Activated naive CD4-positive, alpha-beta T cell treated with anti-CD3 and anti-CD28 coated beads for 36 hours (primary cell): ENCODE measurements around the gene FZD7. TPM values are rescaled to one million over a fixed set of nuclear protein-coding genes. Genes with fewer than 3 reads are reported as not detected.

Experiments
- CTCF ChIA-PET: fragments of 350-600 bp; sonication (Branson Sonifier 250); formaldehyde crosslinking; loops from one replicate; lab custom pipeline; 2021; ENCODE audit warnings: antibody characterized with exemption; lab: Charles Lee
- DNase-seq: peaks from one replicate; pipeline ENCODE4 v3.0.0-alpha.2; 2020
- H3K27ac Mint-ChIP-seq: one replicate; pipeline ENCODE4 v1.8.0; 2021; ENCODE audit warnings: mild to moderate bottlenecking, mixed read lengths
- H3K27me3 Mint-ChIP-seq: one replicate; pipeline ENCODE4 v1.8.0; 2021; ENCODE audit warnings: low read depth, mixed read lengths
- H3K36me3 Mint-ChIP-seq: one replicate; pipeline ENCODE4 v1.8.0; 2021; ENCODE audit warnings: low read depth, mixed read lengths
- H3K4me1 Mint-ChIP-seq: one replicate; pipeline ENCODE4 v1.8.0; 2021; ENCODE audit warnings: low read depth, mixed read lengths
- H3K4me3 Mint-ChIP-seq: one replicate; pipeline ENCODE4 v1.8.0; 2021; ENCODE audit warnings: mild to moderate bottlenecking, moderate library complexity, mixed read lengths
- H3K9me3 Mint-ChIP-seq: one replicate; pipeline ENCODE4 v1.8.0; 2021; ENCODE audit warnings: mixed read lengths
- intact Hi-C: fragments of 100-400 bp; cut with micrococcal nuclease; formaldehyde crosslinking; loops from one replicate; pipeline ENCODE4 v1.15.1; 2023
- total RNA-seq, 2 experiments: library from RNA; stranded (reverse); gene quantifications; one replicate each; pipeline ENCODE4 v1.2.3, GENCODE V29; 2021

FZD7 gene
- total RNA-seq, result under 1 TPM; 0.17 to 0.43 TPM

- Mint-ChIP-seq H3K27me3 (peaks cover 18% of the 10 kb centered on the region), H3K9me3 (no peaks in the 10 kb centered on the region), H3K4me3 (peak within 1 kb of the TSS; percentile 79), H3K4me1 (peaks cover 12% of the 10 kb centered on the region), H3K36me3 (no peaks in the 10 kb centered on the region), H3K27ac (no peak within 1 kb of the TSS)
- CTCF ChIA-PET, result interaction anchor here (0.5 kb wide), 1 partner anchor 1223 kb away, joined by 3 read pairs; no protein-coding TSS in a partner anchor
- peak; percentile 90 for DNase-seq
- intact Hi-C loops, result loop anchor here (1.0 to 10.0 kb wide), 11 partner anchors 69 to 1205 kb away; partner anchors contain the start of genes BMPR2, CARF, CYP20A1 and NOP58
These were observed at the start of gene FZD7 for GRCh38 chr2:202033317-202034248. Gene FZD7 (plus strand): TSS chr2:202033855. CDS start chr2:202034648, 793 bp downstream.

GRCh38 chr2:201984333-201984732, 49.3 kb upstream of the FZD7 start:
- DNase-seq, result no peak
- no peaks in the 10 kb centered on the region for H3K9me3 Mint-ChIP-seq
- intact Hi-C loops, result no loop called here
- CTCF ChIA-PET, result no interaction called here
- no peaks in the 10 kb centered on the region for H3K27me3 Mint-ChIP-seq
- no peaks in the 10 kb centered on the region for H3K36me3 Mint-ChIP-seq
- no peaks in the 10 kb centered on the region for H3K4me1 Mint-ChIP-seq
- H3K4me3 Mint-ChIP-seq, result no peak overlapping the region
- no peak overlapping the region for H3K27ac Mint-ChIP-seq

- Mint-ChIP-seq H3K27ac (no peak overlapping the region), H3K9me3 (no peaks in the 10 kb centered on the region), H3K4me1 (no peaks in the 10 kb centered on the region), H3K4me3 (no peak overlapping the region), H3K27me3 (no peaks in the 10 kb centered on the region), H3K36me3 (no peaks in the 10 kb centered on the region)
- intact Hi-C loops, result no loop called here
- peak; percentile 44 for DNase-seq
- CTCF ChIA-PET, result no interaction called here
These were observed 48.7 kb upstream of the FZD7 start for GRCh38 chr2:201984800-201985525.

- H3K9me3 Mint-ChIP-seq, result no peaks in the 10 kb centered on the region
- intact Hi-C loops, result no loop called here
- H3K27me3 Mint-ChIP-seq, result no peaks in the 10 kb centered on the region
- no peak overlapping the region for H3K4me3 Mint-ChIP-seq
- DNase-seq, result no peak
- no peaks in the 10 kb centered on the region for H3K36me3 Mint-ChIP-seq
- H3K4me1 Mint-ChIP-seq, result no peaks in the 10 kb centered on the region
- no peak overlapping the region for H3K27ac Mint-ChIP-seq
- CTCF ChIA-PET, result interaction anchor here (0.5 kb wide), 1 partner anchor 143 kb away, joined by 3 read pairs; no protein-coding TSS in a partner anchor
These were observed 47.8 kb upstream of the FZD7 start for GRCh38 chr2:201985728-201986462.

- Mint-ChIP-seq H3K27me3 (no peaks in the 10 kb centered on the region), H3K4me1 (no peaks in the 10 kb centered on the region), H3K36me3 (no peaks in the 10 kb centered on the region), H3K9me3 (no peaks in the 10 kb centered on the region), H3K4me3 (no peak overlapping the region), H3K27ac (no peak overlapping the region)
- CTCF ChIA-PET, result interaction anchor here (0.5 kb wide), 1 partner anchor 142 kb away, joined by 3 read pairs; no protein-coding TSS in a partner anchor
- DNase-seq, result no peak
- intact Hi-C loops, result no loop called here
These were observed 47.3 kb upstream of the FZD7 start for GRCh38 chr2:201986463-201986735.

- Mint-ChIP-seq H3K36me3 (no peaks in the 10 kb centered on the region), H3K27me3 (no peaks in the 10 kb centered on the region), H3K4me1 (no peaks in the 10 kb centered on the region), H3K4me3 (no peak overlapping the region), H3K27ac (no peak overlapping the region), H3K9me3 (no peaks in the 10 kb centered on the region)
- DNase-seq, result no peak
- intact Hi-C loops, result no loop called here
- CTCF ChIA-PET, result no interaction called here
These were observed 46.2 kb upstream of the FZD7 start for GRCh38 chr2:201987426-201987825.

- Mint-ChIP-seq H3K27me3 (no peaks in the 10 kb centered on the region), H3K36me3 (no peaks in the 10 kb centered on the region), H3K27ac (no peak overlapping the region), H3K4me1 (no peaks in the 10 kb centered on the region), H3K9me3 (no peaks in the 10 kb centered on the region), H3K4me3 (no peak overlapping the region)
- DNase-seq, result no peak
- CTCF ChIA-PET, result no interaction called here
- intact Hi-C loops, result no loop called here
These were observed 43.6 kb upstream of the FZD7 start for GRCh38 chr2:201990069-201990468.

- H3K4me3 Mint-ChIP-seq, result no peak overlapping the region
- intact Hi-C loops, result no loop called here
These were observed 40.7 kb upstream of the FZD7 start for GRCh38 chr2:201992960-201993359.

GRCh38 chr2:201994973-201995638, 38.5 kb upstream of the FZD7 start:
- Mint-ChIP-seq H3K9me3 (no peaks in the 10 kb centered on the region), H3K4me1 (no peaks in the 10 kb centered on the region), H3K36me3 (no peaks in the 10 kb centered on the region), H3K4me3 (no peak overlapping the region), H3K27me3 (no peaks in the 10 kb centered on the region), H3K27ac (no peak overlapping the region)
- DNase-seq, result no peak
- CTCF ChIA-PET, result no interaction called here
- intact Hi-C loops, result no loop called here

More at GRCh38 chr2:201992960-201993359, 40.7 kb upstream of the FZD7 start:
- Mint-ChIP-seq H3K9me3 (no peaks in the 10 kb centered on the region), H3K27ac (no peak overlapping the region), H3K27me3 (no peaks in the 10 kb centered on the region), H3K36me3 (no peaks in the 10 kb centered on the region), H3K4me1 (no peaks in the 10 kb centered on the region)
- CTCF ChIA-PET, result no interaction called here
- no peak for DNase-seq

GRCh38 chr2:201996006-201996405, 37.6 kb upstream of the FZD7 start:
- H3K9me3 Mint-ChIP-seq, result no peaks in the 10 kb centered on the region

GRCh38 chr2:201996679-201997314, 36.9 kb upstream of the FZD7 start:
- Mint-ChIP-seq H3K27me3 (no peaks in the 10 kb centered on the region), H3K27ac (no peak overlapping the region), H3K4me3 (no peak overlapping the region), H3K4me1 (no peaks in the 10 kb centered on the region), H3K36me3 (no peaks in the 10 kb centered on the region), H3K9me3 (no peaks in the 10 kb centered on the region)
- CTCF ChIA-PET, result interaction anchor here (1.3 kb wide), 1 partner anchor 12 kb away, joined by 3 read pairs; no protein-coding TSS in a partner anchor
- no peak for DNase-seq
- intact Hi-C loops, result no loop called here

More at GRCh38 chr2:201996006-201996405, 37.6 kb upstream of the FZD7 start:
- Mint-ChIP-seq H3K27me3 (no peaks in the 10 kb centered on the region), H3K4me1 (no peaks in the 10 kb centered on the region), H3K36me3 (no peaks in the 10 kb centered on the region), H3K4me3 (no peak overlapping the region), H3K27ac (no peak overlapping the region)
- no peak for DNase-seq
- CTCF ChIA-PET, result no interaction called here
- intact Hi-C loops, result no loop called here
